Pulmonary artery endothelial cell (primary cell): Measurements from ENCODE around the gene MX1. TPM values are rescaled to one million over a fixed set of nuclear protein-coding genes. Genes with fewer than 3 reads are reported as not detected.

Experiments used
- DNase-seq: peaks from one replicate; pipeline ENCODE4 v3.0.0-alpha.2; 2011; ENCODE audit warnings: low read depth, low spot score
- total RNA-seq: library from RNA; depleted of rRNA; stranded (reverse); fragments of >200 nt; gene quantifications from 2 replicates; pipeline ENCODE4 v1.2.3, GENCODE V29; 2014

Gene MX1
- total RNA-seq, 1 donor from 2014 or later: 12.9 TPM

DNA sequence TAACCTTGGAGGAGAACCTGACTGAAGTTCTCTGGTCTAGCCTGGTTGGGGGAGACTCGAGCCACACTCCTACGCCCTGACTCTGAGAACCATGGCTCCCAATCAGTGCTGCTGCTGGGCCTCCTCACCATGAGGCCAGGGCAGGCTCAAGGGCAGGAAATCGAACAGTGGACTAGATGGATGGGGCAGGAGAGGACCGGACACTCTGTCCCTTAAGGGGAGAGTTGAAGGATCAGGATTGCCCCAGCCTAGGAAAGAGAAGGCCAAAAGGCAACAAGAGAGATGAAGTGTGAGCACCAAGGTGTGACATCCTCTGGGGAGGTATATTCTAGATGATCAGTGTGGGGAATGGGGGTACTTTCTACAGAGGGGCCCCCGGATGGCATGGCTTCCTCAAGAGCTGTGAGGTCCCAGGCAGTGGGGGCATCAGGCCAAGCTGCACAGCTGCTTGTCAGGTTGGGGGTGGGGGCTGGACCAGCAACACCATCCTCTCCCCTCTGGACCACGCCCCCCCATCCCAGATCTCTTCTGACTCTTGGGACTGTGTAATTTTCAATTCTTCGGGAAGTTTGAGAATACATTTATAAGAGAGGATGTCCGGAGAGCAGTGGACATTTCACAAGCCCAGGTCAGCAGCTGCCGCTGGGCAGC, 34.0 kb downstream of the MX1 start:
- no peak for DNase-seq

DNA sequence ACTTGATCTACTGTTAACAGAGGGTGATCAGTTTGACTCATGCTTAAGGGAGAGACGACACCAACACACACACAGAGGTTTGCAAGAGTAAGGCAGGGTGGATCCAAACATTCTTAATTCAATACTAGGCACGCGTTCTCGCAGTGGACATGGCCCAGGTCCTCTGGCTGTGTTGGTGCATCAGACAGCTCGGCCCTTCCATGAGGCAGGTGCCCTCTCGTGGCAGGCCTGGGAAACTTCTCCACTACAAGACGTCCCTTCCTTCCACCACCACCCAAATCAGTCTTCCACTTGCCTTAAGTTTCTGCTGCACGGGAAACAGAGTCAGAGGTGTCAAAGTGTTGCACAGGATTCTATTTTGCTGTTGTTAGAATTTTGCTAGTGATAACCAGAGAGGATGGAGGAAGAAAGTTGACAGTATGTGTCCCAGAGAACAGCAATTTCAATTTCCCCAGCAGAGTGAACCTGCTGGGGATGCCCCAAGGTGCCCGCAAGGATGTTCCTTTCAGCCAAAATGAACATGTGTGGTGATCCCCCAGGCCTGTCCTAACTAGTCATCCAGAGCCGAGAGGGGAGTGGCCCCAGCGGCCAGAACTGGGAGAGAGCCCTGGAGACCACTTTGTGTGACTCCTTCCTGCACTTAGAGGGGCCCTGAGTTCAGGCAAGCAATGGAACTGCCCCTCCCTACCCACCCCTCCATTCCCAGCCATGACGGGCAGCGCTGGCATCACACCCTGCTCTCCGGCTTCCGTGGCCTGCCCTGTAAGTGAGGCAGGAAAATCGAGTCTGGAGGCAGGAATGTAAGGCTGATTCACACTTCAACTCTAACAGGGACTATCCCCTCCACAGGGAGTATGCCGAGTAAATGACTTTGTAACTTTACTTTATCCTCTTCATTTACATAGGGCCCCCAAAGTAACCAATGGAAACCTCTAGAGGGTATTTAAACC, 34.8 kb downstream of the MX1 start:
- peak; percentile 26 for DNase-seq

DNA sequence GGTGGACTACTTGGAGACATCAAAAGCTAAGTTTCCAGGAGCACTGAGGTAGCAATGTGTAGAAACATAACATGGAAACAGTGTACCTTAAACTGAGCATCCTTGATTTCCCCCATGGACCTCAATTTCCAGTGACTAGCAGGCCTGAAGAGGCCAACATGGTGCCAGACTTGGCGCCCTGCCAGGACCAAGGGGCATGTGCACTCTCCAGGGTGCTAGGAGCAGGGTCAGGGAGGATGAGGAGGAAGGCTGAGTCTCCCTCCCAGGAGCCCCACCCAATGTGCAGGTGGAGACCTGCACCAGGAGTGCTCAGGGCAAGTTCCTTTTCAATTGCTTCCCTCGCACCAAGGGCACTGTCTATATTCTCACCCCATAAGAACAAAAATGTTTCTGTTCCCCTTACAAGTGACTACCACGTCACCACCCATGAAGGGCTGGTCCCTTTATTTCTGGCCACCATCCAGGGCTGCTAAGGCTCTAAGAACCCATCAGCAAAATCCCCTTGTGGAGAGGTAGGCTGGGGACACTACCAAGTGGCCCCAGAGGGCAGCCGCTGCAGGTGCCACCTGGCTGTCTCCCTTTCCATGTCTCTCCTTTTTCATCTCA, 39.2 kb downstream of the MX1 start:
- no peak for DNase-seq

DNA sequence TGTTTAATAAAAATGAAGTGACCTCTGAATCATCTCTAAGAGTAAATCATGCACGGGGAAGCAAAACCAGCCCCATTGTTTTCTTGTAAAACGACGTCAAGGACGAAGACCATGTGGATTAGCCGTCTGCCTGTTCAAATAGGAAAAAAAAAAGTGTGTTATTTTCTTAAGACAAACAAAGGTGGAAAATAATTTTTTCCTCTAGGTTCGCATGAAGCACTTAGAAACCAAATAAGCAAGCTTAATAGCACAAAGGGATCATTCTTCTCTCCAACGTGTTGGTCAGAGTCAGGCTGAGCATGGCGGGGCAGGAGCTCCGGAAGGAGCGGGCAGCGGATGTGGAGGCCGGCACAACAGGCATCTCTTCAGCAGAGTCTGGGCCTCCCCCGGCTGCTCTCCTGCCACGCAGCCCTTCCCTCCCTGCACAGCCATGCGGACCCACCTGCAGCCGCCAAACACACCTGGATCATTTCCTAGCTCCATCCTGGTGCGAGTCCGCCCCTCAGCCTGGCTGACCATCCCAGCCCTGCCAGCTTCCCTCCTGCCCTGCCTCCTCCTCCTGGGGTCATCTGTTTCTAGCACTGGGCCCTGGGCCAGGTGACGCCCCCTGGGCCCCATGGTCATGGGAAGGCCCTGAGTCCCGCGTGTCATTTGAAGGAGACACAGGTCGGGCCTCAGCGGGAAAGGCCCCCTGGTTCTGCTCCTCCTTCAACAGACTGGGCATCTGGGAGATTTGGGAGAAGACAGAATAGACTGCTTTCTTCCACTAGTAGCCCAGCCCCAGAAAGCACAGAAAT, 40.2 kb downstream of the MX1 start:
- DNase-seq: no peak

DNA sequence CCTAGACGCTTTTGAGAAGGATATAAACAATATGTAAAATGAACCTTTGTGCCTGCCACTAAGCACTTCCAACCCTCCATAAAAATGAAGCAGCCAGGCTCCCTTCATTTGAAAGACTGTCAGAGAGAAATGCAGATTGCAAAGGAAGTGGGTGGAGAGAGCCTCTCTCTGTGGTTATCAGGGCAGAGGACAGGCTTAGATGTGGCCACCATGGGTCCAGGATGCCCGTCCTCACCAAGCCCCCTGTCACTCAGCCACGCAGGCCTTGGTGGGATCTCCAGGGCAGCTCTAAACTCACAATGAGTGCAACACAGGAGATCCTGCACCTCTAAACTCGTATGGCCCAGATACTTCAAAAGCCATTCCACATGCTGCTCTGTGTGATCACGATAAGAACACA, 44.0 kb downstream of the MX1 start:
- no peak for DNase-seq

DNA sequence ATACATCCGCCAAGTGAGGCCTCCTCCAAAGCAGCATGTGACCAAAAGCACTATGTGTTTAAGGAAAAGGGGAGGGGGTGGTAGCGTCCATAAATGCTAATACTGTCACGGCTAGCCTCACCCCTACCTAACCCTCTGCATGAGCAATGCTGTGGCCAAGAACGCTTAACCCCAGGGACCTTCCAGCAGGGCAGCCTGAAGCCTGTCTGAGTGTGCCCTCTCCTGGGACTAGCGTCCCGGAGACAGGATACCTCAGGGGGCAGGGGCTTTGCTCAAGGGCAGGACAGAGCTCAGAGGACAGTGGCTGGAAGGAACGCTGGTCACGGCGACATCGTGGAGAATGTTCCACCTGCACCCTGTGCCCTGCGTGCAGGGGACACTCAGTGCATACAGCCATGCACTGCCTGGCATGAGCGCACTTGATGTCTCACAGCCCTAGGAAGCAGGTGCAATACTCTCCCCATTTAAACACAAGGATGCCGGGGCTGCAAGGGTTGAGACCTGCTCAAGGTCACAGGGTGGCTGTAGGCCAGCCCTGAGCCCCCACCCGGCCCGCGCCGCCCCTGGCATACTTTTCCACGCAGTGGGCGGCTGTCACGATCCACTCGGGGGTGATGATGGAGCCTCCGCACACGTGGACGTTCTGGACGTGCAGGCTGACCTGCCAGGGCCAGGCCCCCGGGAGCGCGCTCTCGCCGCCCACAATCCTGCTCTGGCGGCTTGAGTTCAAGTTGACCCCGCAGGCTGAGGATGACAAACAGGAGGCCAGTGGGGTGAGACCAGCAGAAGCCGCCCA, 46.9 kb downstream of the MX1 start:
- DNase-seq: no peak

DNA sequence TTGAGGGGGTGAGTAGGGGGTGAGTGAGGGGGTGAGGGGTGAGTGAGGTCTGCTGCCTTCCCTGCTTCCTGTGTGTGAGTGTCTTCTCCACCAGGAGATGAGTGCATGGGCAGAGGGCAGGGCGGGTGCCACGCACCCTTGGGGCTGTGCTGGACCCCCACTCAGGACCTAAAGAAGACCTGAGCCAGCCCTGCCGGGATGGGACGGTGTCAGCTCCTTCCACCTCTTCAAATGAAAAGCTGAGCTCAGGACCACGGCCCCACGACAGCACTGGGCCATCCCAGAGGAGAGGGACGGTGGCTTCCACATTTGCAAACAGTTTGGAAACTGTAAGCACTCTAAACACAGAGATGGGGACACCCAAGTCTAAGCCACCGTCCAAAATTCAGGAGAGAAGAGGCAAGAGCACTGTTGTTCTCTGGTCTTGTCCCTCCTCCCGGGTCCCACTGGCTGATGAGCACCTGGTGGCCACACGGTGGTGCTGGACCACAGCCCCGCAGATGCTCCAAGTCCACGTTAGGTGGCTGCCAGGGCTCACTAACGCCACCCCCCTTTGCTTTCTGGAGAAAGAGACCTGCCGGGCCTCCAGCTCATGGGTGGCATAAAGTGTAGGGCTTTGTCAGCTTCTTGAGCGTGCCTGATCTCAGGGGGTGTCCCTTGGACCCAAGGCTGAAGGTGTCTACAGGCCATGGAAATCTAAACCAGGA, 49.8 kb downstream of the MX1 start:
- DNase-seq: no peak

DNA sequence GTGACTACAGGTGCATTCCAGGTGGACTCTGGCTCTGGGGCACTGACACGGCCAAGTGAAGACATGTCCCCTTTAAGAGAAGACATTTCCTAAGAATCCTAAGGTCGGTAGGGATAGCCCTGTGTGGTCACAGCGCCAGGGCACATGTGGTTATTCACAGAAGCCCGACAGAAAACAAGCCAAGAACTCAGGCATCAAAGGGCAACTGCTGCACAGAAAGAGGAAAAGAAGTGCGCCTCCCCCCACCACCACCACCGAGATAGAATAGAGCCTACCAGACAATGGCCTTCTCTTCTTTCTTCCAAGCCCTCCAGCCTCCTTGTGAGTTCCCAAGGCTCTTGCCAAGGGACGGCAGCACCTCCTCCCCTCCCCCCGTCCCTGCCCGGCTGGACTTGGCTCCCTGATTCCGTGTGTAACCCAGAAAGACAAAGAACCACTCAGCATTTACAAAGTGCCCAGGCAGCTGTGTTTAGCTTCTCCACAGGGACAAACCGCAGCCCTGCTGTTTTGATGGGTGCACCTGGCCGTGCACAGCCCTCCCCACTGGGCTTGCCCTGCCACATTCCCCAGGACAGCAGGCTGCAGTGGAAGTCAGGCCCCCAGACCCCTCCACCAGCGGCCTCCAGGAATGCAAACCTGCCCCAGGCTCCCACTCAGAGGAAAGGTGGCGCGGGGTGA, 51.7 kb downstream of the MX1 start:
- no peak for DNase-seq

DNA sequence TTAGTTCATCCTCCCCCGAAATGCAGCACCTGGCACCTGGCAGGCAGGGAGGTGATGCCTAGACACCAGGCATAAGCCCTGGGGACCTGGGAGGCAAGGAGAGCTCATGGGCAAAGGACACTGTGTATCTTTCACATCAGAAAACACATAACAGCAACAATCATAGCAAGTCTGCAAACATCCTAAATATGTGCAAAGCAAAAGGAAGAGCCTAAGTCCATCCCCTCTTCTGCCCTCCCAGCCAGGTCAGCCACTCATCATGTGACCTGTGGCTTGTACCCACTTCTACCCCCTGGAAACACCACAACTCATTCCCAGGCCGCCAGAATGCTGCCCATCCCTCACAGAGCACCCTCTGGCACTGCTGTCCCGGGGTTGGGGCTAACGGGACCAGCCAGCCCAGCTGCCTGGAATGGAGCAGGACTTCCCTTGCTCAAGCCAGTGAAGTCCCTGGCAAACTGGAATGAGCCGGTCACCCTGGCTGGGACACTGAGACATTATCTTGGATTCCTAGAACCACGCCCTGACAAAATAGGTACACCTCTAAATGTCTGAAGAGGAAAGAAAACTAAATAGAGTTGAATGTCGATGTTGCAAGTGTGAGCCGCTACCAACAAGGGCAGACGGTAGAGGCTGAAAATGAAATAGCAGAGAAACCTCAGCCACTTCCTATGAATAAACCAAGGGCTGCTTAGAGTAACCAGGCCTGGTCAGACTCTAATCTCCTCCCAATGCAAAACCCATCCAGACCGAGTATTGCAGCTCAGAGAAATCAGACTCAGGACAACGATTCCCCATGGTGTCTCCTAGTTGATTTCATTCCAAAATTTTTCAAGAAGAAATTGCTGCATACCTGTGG, 52.5 kb downstream of the MX1 start:
- DNase-seq: no peak

DNA sequence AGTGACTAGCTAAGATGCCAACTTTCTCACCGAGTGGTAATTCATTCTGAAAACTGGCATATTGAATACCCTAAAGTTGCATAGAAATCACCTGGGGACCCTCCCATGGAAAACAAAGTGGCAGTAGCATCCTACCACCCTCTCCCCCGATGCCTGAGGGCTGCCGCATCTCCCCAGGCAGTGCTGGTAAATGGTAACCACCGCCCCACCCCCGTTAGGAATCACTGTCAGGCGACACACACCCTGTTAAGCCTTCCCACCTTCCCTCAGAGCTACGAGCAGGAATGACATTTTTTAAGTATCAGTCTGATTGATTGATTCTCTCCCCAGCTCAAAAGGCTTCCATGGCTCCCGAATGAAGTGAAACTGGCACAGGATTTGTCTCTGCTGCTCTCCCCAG, 53.6 kb downstream of the MX1 start:
- DNase-seq: no peak

DNA sequence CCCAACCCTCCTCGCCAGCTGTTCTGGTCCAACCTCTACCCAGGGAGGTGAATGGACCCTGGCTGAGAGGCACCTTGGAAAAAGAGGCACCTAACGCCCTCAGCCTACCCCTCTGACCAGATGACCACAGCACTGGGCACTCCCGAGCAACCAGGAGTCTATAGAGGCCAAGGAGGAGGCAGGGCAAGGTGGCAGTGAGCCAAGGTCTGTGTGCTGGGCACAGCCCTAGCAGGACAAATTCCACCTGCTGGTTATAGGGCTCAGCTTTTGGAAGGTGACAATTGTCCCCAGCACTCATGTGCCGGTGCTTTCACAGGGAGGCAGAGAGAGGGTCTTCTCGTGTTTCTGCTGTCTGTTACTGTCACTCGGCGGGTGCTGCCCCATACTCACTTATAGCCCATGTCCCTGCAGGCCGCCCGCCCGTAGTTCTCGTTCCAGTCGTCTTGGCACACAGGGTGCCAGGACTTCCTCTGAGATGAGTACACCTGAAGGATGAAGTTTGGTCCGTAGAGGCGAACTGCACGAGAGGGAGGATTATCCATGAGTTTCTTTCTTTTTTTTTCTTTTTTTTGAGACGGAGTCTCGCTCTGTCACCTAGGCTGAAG, 54.1 kb downstream of the MX1 start:
- DNase-seq: no peak

DNA sequence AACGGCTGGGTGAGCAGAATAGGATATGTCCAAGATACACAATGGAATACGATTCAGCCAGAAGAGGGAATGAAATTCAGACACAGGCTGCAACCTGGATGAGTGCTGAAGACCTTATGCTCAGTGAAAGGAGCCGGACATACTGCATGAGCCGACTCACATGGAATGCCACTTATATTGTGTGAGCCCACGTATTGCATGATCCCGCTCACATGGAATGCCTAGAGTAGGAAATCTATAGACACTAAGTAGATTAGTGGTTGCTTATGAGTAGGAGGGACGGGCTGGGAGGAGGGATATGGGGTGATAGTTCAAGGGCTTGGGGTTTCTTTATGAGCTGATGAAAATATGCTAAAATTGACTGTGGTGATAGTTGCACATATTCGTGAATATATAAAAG, 55.2 kb downstream of the MX1 start:
- no peak for DNase-seq

DNA sequence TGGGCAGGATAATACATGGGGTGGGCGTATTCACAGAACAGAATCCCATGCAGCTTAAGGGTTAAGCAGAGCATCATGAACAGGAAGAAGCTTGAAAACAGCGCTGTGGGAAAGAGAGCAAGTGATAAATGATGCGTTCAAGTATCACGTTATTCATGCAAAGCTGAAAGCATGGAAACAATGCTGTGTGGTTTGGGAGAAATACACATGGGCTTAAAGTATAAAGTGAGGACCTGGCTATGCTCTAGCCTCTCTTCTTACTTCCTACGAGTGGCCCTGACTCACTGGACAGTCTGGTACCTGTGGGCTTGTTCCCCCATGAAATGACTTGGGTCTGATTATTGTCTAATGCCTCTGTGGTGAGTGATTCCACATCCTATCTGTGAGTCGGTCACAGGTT, 56.3 kb downstream of the MX1 start:
- no peak for DNase-seq

DNA sequence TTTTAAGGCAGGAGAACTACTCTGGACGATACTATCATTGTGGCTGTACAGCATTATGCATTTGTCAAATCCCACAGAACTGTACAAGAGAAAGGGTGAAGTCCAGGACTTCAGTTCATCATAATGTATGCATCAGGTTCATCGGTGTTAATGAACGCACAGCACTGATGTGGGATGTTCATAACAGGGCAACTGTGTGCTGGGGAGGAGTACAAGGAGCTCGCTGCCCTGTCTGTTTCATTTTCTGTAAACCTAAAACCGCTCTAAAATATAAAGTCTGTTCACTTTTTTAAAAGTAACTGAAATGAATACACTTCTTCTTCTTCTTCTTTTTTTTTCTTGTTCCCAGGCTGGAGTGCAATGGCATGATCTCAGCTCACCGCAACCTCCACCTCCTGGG, 56.9 kb downstream of the MX1 start:
- no peak for DNase-seq

DNA sequence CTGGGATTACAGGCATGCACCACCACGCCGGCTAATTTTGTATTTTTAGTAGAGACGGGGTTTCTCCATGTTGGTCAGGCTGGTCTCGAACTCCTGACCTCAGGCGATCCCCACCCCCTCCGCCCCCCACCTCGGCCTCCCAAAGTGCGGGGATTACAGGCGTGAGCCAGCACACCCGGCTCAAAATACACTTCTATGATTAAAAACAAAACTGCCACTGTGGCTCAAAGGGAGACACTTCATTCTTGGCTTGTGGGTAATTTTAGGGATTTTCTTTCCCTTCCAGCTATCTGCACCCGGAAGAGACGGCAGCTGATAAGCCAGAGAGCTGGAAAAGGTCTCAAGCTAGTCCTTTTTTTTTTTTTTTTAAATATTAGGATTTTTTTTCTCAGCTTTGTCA, 57.4 kb downstream of the MX1 start:
- DNase-seq: no peak

DNA sequence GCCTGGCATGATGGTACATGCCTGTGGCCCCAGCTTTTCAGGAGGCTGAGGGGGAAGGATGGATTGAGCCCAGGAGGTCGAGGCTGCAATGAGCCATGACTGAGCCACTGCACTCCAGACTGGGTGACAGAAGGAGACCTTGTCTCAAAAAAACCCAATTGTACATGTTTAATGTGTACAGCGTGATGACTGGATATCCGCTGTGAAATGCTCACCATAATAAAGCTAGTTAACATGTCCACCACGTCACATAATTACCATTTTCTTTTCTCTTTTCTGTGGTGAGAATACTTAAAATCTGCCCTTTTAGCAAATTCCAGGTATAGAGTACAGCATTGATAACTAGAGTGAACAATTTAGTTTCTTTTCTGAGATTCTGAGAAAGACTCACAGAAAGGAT, 57.9 kb downstream of the MX1 start:
- DNase-seq: no peak

DNA sequence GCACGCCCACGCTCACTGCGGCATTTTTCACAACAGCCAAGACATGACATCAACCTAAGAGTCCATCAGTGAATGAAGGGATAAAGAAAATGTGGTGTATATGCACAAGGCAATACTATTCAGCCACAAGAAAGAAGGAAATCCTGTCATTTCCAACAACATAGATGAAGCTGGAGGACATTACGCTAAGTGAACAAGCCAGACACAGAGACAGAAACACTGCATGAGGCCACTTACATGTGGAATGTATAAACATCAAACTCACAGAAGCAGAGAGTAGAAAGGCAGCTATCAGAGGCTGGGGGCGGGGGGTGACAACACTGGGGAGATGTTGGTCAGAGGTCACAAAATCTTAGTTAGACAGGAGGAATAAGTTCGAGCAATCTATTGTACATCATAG, 61.0 kb downstream of the MX1 start:
- DNase-seq: no peak

DNA sequence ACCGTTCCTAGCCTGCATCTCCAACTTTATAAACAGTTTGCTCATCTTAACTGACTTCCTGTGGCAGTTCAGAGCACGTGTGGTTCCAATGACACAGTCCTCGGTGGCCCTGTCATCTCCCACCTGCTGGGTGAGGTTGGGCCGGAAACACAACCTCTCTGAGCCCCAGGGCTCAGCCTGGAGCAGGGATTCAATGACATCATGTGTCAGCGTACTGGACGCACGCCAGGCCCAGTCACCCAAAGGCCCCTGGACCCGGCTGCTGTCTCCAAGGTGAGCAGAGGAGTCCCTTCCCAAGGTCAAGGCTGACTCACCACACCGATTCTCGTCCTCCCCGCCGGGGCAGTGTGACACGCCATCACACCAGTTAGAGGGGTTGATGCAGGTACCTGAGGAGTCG, 62.0 kb downstream of the MX1 start:
- DNase-seq: no peak
